BE2C (cell line): ENCODE measurements around the gene SPAG9.
"Not testable (repeated sequence)": the region's sequence is repeated elsewhere in the genome, so short reads cannot be mapped to it uniquely, and the experiment has no call there.

Experiments used
- DNase-seq: peaks from one replicate; pipeline ENCODE4 v3.0.0-alpha.2; 2020
- H3K27me3 ChIP-seq: fragments of 250-450 bp; sonication (Bioruptor Pico); 2 replicates; pipeline ENCODE4 v1.5.1; 2020; ENCODE audit warnings: mild to moderate bottlenecking
- H3K36me3 ChIP-seq: fragments of 250-450 bp; sonication (Bioruptor Pico); 2 replicates; pipeline ENCODE4 v1.5.1; 2020; ENCODE audit warnings: mild to moderate bottlenecking
- H3K4me1 ChIP-seq: fragments of 250-450 bp; sonication (Bioruptor Pico); 2 replicates; pipeline ENCODE4 v1.5.1; 2020
- H3K4me3 ChIP-seq: 2 replicates; pipeline ENCODE4 v1.5.1; 2011; ENCODE audit warnings: low read depth, low read length
- H3K9me3 ChIP-seq: fragments of 250-450 bp; sonication (Bioruptor Pico); 2 replicates; pipeline ENCODE4 v1.5.1; 2020
- CTCF ChIP-seq: IDR thresholded peaks from 2 replicates; pipeline ENCODE4 v1.5.1; 2012; ENCODE audit warnings: mild to moderate bottlenecking, low read depth, low read length

The SPAG9 gene

DNA sequence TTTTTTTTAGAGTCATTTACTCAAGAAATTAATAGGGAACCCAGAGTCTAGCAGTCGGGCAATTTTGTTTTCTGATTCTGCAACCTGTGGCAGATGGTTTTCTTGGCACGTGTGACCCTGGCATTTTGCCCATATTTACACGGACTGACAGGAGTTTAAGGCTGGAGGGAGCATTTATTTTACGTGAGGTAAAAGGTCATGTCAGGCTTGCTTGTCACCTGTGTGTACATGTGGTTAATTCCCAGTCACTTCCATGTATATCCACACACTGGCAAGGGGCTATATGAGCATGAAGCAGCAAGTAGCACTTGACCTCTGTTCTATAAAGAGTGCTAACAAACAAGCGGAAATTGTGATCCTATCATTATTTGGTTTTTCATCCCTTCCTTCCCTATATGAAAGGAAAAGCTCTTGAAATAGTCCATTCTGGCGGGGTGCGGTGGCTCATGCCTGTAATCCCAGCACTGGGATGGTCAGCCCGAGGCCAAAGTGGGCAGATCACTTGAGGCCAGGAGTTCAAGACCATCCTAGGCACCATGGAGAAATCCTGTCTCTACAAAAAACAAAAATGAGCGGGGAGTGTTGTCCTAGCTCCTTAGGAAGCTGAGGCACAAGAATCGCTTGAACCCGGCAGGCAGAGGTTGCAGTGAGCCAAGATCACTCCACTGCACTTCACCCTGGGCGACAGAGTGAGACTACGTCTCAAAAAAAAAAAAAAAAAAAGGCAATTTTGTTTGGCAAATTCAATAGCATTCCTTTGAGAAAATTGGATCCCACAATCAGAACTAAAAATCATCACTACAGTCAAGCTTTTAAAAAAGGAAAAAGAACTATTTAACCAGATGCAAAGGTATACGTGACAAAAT lies 2.1 kb downstream of the SPAG9 start:
- Histone ChIP-seq H3K27me3 (no peaks in the 10 kb centered on the region), H3K4me3 (peak overlapping the region; percentile 93), H3K36me3 (0 out of 2 replicates have a peak, but pooled peaks cover 2% of the 10 kb centered on the region), H3K9me3 (no peaks in the 10 kb centered on the region), H3K4me1 (0 out of 2 replicates have a peak, but pooled peaks cover 4% of the 10 kb centered on the region)
- DNase-seq = peak; percentile 49
- no peak for TF ChIP-seq CTCF

- Histone ChIP-seq H3K27me3 (no peaks in the 10 kb centered on the region), H3K4me1 (0 out of 2 replicates have a peak, but pooled peaks cover 4% of the 10 kb centered on the region), H3K9me3 (no peaks in the 10 kb centered on the region), H3K36me3 (0 out of 2 replicates have a peak, but pooled peaks cover 2% of the 10 kb centered on the region), H3K4me3 (no peak overlapping the region)
- no peak for TF ChIP-seq CTCF
- DNase-seq = no peak
These were observed 5.5 kb downstream of the SPAG9 start for GRCh38 chr17:51115179-51115578.

DNA sequence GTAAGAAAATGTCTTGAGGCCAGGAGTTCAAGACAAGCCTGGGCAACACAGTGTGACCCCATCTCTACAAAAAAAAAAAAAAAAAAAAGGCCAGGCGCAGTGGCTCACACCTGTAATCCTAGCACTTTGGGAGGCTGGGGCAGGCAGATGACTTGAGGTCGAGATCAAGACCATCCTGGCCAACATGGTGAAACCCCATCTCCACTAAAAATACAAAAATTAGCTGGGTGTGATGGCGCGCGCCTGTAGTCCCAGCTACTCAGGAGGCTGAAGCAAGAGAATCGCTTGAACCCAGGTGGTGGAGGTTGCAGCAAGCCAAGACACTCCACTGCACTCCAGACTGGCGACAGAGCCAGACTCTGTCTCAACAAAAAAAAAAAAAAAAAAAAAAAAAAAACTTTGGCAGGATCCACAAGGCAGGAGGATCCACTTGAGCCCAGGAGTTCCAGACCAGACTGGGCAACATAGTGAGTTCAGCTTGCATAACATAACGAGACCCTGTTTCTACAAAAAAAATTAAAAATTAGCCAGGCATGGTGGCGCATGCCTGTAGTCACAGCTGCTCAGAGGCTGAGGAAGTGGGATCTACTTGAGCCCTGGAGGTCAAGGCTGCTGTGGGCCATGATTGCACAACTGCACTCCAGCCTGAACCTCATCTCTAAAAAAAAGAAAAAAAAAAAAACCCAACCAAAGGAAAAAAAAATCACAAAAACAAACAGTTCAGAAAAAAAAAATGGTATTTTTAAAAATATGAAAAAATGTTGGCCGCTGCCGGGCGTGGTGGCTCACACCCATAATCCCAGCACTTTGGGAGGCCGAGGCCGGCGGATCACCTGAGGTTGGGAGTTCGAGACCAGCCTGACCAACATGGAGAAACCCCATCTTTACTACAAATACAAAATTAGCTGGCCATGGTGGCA lies 8.1 kb downstream of the SPAG9 start:
- DNase-seq, H3K9me3 ChIP-seq, H3K4me1 ChIP-seq, H3K27me3 ChIP-seq, H3K4me3 ChIP-seq, H3K36me3 ChIP-seq: not testable (repeated sequence)

DNA sequence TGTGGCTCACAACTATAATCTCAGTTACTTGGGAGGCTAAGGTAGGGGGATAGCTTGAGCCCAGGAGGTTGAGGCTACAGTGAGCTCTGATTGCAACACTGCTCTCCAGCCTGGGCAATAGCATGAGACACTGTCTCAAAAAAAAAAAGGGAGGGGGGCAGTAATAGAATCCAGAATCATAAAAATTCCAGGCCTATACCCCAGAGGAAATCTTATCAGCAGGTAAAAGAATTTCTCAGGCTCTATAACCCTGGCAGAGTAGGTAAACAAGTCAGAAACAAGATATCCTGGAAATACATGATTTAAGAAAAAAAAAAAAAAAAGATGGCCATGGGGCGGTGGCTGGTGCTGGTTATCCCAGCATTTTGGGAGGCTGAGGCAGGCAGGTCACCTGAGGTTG lies 12.9 kb downstream of the SPAG9 start:
- Histone ChIP-seq H3K4me1 (no peaks in the 10 kb centered on the region), H3K27me3 (no peaks in the 10 kb centered on the region), H3K9me3 (no peaks in the 10 kb centered on the region), H3K36me3 (peaks cover 3% of the 10 kb centered on the region), H3K4me3 (no peak overlapping the region)
- no peak for DNase-seq
- TF ChIP-seq CTCF = no peak

GRCh38 chr17:51103451-51103850 lies 17.2 kb downstream of the SPAG9 start:
- Histone ChIP-seq H3K4me1 (no peaks in the 10 kb centered on the region), H3K36me3 (no peaks in the 10 kb centered on the region), H3K4me3 (no peak overlapping the region), H3K9me3 (no peaks in the 10 kb centered on the region), H3K27me3 (no peaks in the 10 kb centered on the region)
- no peak for TF ChIP-seq CTCF
- DNase-seq = no peak

DNA sequence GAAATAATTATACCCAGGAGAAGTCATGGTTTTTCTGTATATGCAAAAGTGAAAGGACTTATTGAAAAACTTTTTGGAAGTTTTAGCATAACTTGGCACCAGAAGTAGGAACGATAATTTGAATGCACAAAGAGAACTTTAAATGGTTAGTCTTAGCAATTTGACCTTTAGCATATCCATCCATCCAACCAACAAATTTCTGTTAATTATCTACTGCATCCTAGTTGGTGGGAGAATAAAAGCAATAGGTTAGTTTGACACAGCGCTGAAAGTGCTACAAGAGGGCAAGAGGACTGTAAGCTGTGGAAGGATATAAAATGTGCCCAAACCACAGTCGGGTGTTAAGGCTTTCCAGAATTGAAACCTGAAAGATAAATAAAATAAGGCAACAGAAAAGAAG lies 17.6 kb downstream of the SPAG9 start:
- Histone ChIP-seq H3K4me1 (no peaks in the 10 kb centered on the region), H3K36me3 (no peaks in the 10 kb centered on the region), H3K4me3 (no peak overlapping the region), H3K9me3 (no peaks in the 10 kb centered on the region), H3K27me3 (no peaks in the 10 kb centered on the region)
- no peak for DNase-seq
- no peak for TF ChIP-seq CTCF
